GM23338 (cell line): ENCODE results near the gene AKR1D1. TPM values are rescaled to one million over a fixed set of nuclear protein-coding genes. Genes with fewer than 3 reads are reported as not detected.
"Not testable (repeated sequence)": the region's sequence is repeated elsewhere in the genome, so short reads cannot be mapped to it uniquely, and the experiment has no call there.

Experiments used
- ATAC-seq: fragments of 200-7000 bp; cut with Tn5 transposase; 3 replicates; pipeline ENCODE4 v1.9.1; 2020
- DNase-seq: peaks from one replicate; pipeline ENCODE4 v3.0.0-alpha.2; 2015; ENCODE audit warnings: low spot score
- H2AFZ ChIP-seq: fragments of 200-600 bp; sonication (generic); 2 replicates; pipeline ENCODE4 v1.8.0; 2016; ENCODE audit warnings: antibody characterized with exemption, mild to moderate bottlenecking, moderate library complexity
- H3F3A ChIP-seq: fragments of 200-600 bp; sonication (generic); replicated peaks from 2 replicates; pipeline ENCODE4 v1.8.0; 2017; ENCODE audit warnings: antibody characterized with exemption, mixed run types, low read depth
- H3K27ac ChIP-seq: fragments of 200-600 bp; sonication (generic); 2 replicates; pipeline ENCODE4 v1.6.1; 2016; ENCODE audit warnings: low read depth
- H3K27me3 ChIP-seq: fragments of 200-600 bp; sonication (generic); 2 replicates; pipeline ENCODE4 v1.8.0; 2016; ENCODE audit warnings: mild to moderate bottlenecking, mixed run types, moderate library complexity; ENCODE audit not compliant: insufficient read depth
- H3K36me3 ChIP-seq: fragments of 200-600 bp; sonication (generic); 2 replicates; pipeline ENCODE4 v1.8.0; 2016; ENCODE audit warnings: mild to moderate bottlenecking; ENCODE audit not compliant: insufficient read depth
- H3K4me1 ChIP-seq: fragments of 200-600 bp; sonication (generic); 2 replicates; pipeline ENCODE4 v1.8.0; 2016; ENCODE audit warnings: mild to moderate bottlenecking, moderate library complexity; ENCODE audit not compliant: insufficient read depth
- H3K4me2 ChIP-seq: fragments of 200-600 bp; sonication (generic); 2 replicates; pipeline ENCODE4 v1.7.1; 2017; ENCODE audit warnings: mixed run types
- H3K4me3 ChIP-seq: fragments of 200-600 bp; sonication (generic); 2 replicates; pipeline ENCODE4 v1.6.1; 2016; ENCODE audit warnings: mixed run types
- H3K79me2 ChIP-seq: fragments of 200-600 bp; sonication (generic); replicated peaks from 2 replicates; pipeline ENCODE4 v1.8.0; 2017; ENCODE audit warnings: mild to moderate bottlenecking; ENCODE audit not compliant: insufficient read depth
- H3K9me2 ChIP-seq: fragments of 200-600 bp; sonication (generic); 2 replicates; pipeline ENCODE4 v1.8.0; 2017; ENCODE audit not compliant: insufficient read depth
- H4K20me1 ChIP-seq: fragments of 200-600 bp; sonication (generic); replicated peaks from 2 replicates; pipeline ENCODE4 v1.8.0; 2017; ENCODE audit warnings: mild to moderate bottlenecking; ENCODE audit not compliant: insufficient read depth
- H3K27ac Mint-ChIP-seq: 2 replicates; pipeline ENCODE4 v1.8.0; 2020; ENCODE audit warnings: inconsistent platforms, mild to moderate bottlenecking, moderate library complexity, mixed read lengths
- H3K27me3 Mint-ChIP-seq: 3 replicates; pipeline ENCODE4 v1.8.0; 2022; ENCODE audit warnings: low read depth, mild to moderate bottlenecking, moderate library complexity, mixed read lengths, inconsistent platforms; ENCODE audit not compliant: insufficient read depth, poor library complexity
- H3K36me3 Mint-ChIP-seq: 3 replicates; pipeline ENCODE4 v1.8.0; 2021; ENCODE audit warnings: low read depth, mild to moderate bottlenecking, inconsistent platforms, moderate library complexity, mixed read lengths
- H3K4me1 Mint-ChIP-seq: 3 replicates; pipeline ENCODE4 v1.8.0; 2020; ENCODE audit warnings: mild to moderate bottlenecking, inconsistent platforms, mixed read lengths
- H3K4me3 Mint-ChIP-seq: 3 replicates; pipeline ENCODE4 v1.8.0; 2021; ENCODE audit warnings: moderate library complexity, mild to moderate bottlenecking, inconsistent platforms, mixed read lengths
- H3K9me3 Mint-ChIP-seq: 3 replicates; pipeline ENCODE4 v1.8.0; 2020; ENCODE audit warnings: moderate library complexity, mild to moderate bottlenecking, inconsistent platforms, mixed read lengths
- CREB1 ChIP-seq: fragments of 250-450 bp; sonication (Bioruptor Pico); IDR thresholded peaks from 2 replicates; pipeline ENCODE4 v1.5.0; 2020; ENCODE audit warnings: low read depth, mild to moderate bottlenecking, moderate library complexity
- EZH2 ChIP-seq: fragments of 200-600 bp; sonication (generic); IDR thresholded peaks from one replicate; pipeline ENCODE4 v1.8.0; 2017; ENCODE audit warnings: antibody characterized with exemption, mild to moderate bottlenecking, low read depth; ENCODE audit not compliant: unreplicated experiment
- JUNB ChIP-seq: IDR thresholded peaks from one replicate; pipeline ENCODE4 v1.6.1; 2016; ENCODE audit warnings: antibody characterized with exemption; ENCODE audit not compliant: unreplicated experiment
- NANOG ChIP-seq: IDR thresholded peaks from 2 replicates; pipeline ENCODE4 v1.6.1; 2016; ENCODE audit warnings: antibody characterized with exemption, borderline replicate concordance
- STAT1 ChIP-seq: IDR thresholded peaks from one replicate; pipeline ENCODE4 v1.6.1; 2016; ENCODE audit warnings: antibody characterized with exemption; ENCODE audit not compliant: unreplicated experiment
- ZNF114 ChIP-seq: fragments of 250-450 bp; sonication (Bioruptor Pico); IDR thresholded peaks from 2 replicates; pipeline ENCODE4 v1.5.0; 2020; ENCODE audit warnings: mild to moderate bottlenecking, moderate library complexity
- ZNF331 ChIP-seq: fragments of 250-450 bp; sonication (Bioruptor Pico); IDR thresholded peaks from 2 replicates; pipeline ENCODE4 v1.5.0; 2020; ENCODE audit warnings: low read depth, mild to moderate bottlenecking, moderate library complexity
- polyA plus RNA-seq: library from polyadenylated mRNA; unstranded; fragments of >200 nt; fragmentation: Nextera tagmentation; extraction: Ambion mirVana; gene quantifications from 2 replicates; pipeline ENCODE4 v1.2.1, GENCODE V29; 2016
- total RNA-seq: library from RNA; depleted of rRNA; stranded (reverse); fragments of >200 nt; shearing (Covaris generic); gene quantifications from 2 replicates; pipeline ENCODE4 v1.2.3, GENCODE V29; 2014
- TF ChIP-seq, protein P1 (sequence below): IDR thresholded peaks from 2 replicates; pipeline ENCODE4 v1.6.1; 2016; ENCODE audit warnings: antibody characterized with exemption
- TF ChIP-seq, protein P2 (sequence below), 2 experiments: fragments of 200-600 bp in 1 of 2; sonication (generic) in 1 of 2; conservative IDR thresholded peaks; 2 replicates each; pipeline versions ENCODE4 v1.5.1 to v1.6.1; 2016 to 2017; ENCODE audit warnings: antibody characterized with exemption in 2 of 2, low read depth in 2 of 2, mild to moderate bottlenecking in 2 of 2, moderate library complexity in 1 of 2
- TF ChIP-seq, protein P3 (sequence below): fragments of 250-450 bp; sonication (Bioruptor Pico); IDR thresholded peaks from 2 replicates; pipeline ENCODE4 v1.5.0; 2020; ENCODE audit warnings: mild to moderate bottlenecking, moderate library complexity

The AKR1D1 gene
- total and polyA plus RNA-seq, 2 experiments from 2014 or later = 0.14 TPM; not detected in 1

DNA sequence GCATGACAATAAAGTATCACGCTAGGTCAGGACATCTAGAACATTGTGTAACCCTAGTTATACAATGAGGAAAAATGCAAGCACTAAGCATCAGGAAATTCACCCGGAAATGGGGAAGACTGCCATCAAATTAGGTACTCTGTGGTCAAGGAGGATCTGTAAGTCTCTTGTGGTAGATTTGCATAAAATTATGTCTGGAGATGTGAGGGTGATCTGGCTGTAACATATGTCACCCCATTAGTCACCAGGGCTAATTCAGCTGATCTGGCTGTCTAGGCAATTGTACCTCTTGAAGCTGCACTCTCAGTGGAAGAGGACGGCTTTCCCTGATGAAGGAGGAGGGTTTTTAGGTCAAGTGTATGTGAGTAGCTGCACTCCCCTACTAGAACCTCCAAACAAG, 14.8 kb downstream of the AKR1D1 start (continued):
- TF ChIP-seq, protein P1, sequence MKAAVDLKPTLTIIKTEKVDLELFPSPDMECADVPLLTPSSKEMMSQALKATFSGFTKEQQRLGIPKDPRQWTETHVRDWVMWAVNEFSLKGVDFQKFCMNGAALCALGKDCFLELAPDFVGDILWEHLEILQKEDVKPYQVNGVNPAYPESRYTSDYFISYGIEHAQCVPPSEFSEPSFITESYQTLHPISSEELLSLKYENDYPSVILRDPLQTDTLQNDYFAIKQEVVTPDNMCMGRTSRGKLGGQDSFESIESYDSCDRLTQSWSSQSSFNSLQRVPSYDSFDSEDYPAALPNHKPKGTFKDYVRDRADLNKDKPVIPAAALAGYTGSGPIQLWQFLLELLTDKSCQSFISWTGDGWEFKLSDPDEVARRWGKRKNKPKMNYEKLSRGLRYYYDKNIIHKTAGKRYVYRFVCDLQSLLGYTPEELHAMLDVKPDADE = no peak
- TF ChIP-seq, protein P2, sequence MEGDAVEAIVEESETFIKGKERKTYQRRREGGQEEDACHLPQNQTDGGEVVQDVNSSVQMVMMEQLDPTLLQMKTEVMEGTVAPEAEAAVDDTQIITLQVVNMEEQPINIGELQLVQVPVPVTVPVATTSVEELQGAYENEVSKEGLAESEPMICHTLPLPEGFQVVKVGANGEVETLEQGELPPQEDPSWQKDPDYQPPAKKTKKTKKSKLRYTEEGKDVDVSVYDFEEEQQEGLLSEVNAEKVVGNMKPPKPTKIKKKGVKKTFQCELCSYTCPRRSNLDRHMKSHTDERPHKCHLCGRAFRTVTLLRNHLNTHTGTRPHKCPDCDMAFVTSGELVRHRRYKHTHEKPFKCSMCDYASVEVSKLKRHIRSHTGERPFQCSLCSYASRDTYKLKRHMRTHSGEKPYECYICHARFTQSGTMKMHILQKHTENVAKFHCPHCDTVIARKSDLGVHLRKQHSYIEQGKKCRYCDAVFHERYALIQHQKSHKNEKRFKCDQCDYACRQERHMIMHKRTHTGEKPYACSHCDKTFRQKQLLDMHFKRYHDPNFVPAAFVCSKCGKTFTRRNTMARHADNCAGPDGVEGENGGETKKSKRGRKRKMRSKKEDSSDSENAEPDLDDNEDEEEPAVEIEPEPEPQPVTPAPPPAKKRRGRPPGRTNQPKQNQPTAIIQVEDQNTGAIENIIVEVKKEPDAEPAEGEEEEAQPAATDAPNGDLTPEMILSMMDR (conservative IDR thresholded peaks at IDR 0.05; ENCODE audit: low read depth in 2 of 2) = no peak

DNA sequence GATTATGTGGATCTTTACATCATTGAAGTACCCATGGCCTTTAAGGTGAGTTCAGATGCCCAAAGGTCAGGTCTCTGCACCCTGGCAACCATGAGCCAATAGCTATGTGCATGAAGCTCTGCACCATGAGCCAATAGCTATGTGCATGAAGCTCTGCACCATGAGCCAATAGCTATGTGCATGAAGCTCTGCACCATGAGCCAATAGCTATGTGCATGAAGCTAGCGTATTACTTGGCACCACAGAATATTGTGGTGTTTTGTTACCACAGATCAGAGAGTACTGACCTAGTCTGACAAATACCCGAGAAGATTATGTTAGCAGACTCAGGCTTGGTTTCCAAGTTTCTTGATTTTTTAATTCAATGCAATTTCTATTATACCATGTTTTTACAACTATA, 15.6 kb downstream of the AKR1D1 start:
- not testable (repeated sequence) for H3K27ac ChIP-seq, H3K36me3 ChIP-seq, H4K20me1 ChIP-seq, DNase-seq, H3K4me1 Mint-ChIP-seq, H3F3A ChIP-seq, H3K9me3 Mint-ChIP-seq, H3K4me3 Mint-ChIP-seq, ATAC-seq, H3K36me3 Mint-ChIP-seq, H3K4me2 ChIP-seq, H3K4me3 ChIP-seq, H3K9me2 ChIP-seq, H3K79me2 ChIP-seq, H3K27ac Mint-ChIP-seq, H2AFZ ChIP-seq, H3K4me1 ChIP-seq, H3K27me3 ChIP-seq, H3K27me3 Mint-ChIP-seq

DNA sequence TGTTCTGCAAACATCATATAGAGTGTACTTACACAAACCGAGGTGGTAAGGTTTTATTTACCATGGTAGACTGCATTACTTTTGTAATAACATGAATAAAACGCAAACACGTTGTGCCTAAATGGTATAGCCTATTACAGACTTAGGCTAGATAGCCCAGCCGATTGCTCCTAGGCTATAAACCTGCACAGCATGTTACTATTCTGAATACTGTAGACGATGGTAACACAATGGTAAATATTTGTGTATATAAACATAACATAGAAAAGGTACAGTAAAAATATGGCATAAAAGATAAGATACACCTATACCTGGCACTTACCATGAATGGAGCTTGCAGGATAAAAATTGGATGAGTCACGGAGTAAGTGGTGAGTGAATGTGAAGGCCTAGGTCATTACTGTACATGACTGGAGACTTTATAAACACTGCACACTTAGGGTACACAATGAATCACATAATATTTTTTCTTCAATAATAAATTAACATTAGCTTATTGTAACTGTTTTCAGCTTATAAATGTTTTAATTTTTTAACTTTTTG, 16.3 kb downstream of the AKR1D1 start:
- ATAC-seq = no peak
- H3K36me3 ChIP-seq = no peaks in the 10 kb centered on the region
- no peak overlapping the region for H3K4me2 ChIP-seq
- no peaks in the 10 kb centered on the region for H3K9me3 Mint-ChIP-seq
- no peaks in the 10 kb centered on the region for H3K9me2 ChIP-seq
- H3K4me1 Mint-ChIP-seq = peaks cover 7% of the 10 kb centered on the region; the same call in 2 of the 3 replicates
- no peaks in the 10 kb centered on the region for H4K20me1 ChIP-seq
- H3K4me3 Mint-ChIP-seq = no peak overlapping the region
- no peaks in the 10 kb centered on the region for H3K79me2 ChIP-seq
- H3K27ac Mint-ChIP-seq = no peak overlapping the region
- no peak overlapping the region for H3K4me3 ChIP-seq
- H3F3A ChIP-seq = no peaks in the 10 kb centered on the region
- no peaks in the 10 kb centered on the region for H3K27me3 Mint-ChIP-seq
- H3K27ac ChIP-seq = no peak overlapping the region
- no peaks in the 10 kb centered on the region for H3K27me3 ChIP-seq
- no peak overlapping the region for H2AFZ ChIP-seq
- DNase-seq = no peak
- no peaks in the 10 kb centered on the region; the same call in 2 of the 3 replicates for H3K36me3 Mint-ChIP-seq
- peaks cover 9% of the 10 kb centered on the region; the same call in 1 of the 2 replicates for H3K4me1 ChIP-seq
- no peak for TF ChIP-seq ZNF331 (CRISPR knock-in tag)
- TF ChIP-seq, protein P3, sequence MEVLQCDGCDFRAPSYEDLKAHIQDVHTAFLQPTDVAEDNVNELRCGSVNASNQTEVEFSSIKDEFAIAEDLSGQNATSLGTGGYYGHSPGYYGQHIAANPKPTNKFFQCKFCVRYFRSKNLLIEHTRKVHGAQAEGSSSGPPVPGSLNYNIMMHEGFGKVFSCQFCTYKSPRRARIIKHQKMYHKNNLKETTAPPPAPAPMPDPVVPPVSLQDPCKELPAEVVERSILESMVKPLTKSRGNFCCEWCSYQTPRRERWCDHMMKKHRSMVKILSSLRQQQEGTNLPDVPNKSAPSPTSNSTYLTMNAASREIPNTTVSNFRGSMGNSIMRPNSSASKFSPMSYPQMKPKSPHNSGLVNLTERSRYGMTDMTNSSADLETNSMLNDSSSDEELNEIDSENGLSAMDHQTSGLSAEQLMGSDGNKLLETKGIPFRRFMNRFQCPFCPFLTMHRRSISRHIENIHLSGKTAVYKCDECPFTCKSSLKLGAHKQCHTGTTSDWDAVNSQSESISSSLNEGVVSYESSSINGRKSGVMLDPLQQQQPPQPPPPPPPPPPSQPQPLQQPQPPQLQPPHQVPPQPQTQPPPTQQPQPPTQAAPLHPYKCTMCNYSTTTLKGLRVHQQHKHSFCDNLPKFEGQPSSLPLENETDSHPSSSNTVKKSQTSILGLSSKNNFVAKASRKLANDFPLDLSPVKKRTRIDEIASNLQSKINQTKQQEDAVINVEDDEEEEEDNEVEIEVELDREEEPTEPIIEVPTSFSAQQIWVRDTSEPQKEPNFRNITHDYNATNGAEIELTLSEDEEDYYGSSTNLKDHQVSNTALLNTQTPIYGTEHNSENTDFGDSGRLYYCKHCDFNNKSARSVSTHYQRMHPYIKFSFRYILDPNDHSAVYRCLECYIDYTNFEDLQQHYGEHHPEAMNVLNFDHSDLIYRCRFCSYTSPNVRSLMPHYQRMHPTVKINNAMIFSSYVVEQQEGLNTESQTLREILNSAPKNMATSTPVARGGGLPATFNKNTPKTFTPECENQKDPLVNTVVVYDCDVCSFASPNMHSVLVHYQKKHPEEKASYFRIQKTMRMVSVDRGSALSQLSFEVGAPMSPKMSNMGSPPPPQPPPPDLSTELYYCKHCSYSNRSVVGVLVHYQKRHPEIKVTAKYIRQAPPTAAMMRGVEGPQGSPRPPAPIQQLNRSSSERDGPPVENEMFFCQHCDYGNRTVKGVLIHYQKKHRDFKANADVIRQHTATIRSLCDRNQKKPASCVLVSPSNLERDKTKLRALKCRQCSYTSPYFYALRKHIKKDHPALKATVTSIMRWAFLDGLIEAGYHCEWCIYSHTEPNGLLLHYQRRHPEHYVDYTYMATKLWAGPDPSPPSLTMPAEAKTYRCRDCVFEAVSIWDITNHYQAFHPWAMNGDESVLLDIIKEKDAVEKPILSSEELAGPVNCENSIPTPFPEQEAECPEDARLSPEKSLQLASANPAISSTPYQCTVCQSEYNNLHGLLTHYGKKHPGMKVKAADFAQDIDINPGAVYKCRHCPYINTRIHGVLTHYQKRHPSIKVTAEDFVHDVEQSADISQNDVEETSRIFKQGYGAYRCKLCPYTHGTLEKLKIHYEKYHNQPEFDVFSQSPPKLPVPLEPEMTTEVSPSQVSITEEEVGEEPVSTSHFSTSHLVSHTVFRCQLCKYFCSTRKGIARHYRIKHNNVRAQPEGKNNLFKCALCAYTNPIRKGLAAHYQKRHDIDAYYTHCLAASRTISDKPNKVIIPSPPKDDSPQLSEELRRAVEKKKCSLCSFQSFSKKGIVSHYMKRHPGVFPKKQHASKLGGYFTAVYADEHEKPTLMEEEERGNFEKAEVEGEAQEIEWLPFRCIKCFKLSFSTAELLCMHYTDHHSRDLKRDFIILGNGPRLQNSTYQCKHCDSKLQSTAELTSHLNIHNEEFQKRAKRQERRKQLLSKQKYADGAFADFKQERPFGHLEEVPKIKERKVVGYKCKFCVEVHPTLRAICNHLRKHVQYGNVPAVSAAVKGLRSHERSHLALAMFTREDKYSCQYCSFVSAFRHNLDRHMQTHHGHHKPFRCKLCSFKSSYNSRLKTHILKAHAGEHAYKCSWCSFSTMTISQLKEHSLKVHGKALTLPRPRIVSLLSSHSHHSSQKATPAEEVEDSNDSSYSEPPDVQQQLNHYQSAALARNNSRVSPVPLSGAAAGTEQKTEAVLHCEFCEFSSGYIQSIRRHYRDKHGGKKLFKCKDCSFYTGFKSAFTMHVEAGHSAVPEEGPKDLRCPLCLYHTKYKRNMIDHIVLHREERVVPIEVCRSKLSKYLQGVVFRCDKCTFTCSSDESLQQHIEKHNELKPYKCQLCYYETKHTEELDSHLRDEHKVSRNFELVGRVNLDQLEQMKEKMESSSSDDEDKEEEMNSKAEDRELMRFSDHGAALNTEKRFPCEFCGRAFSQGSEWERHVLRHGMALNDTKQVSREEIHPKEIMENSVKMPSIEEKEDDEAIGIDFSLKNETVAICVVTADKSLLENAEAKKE (CRISPR knock-in tag) = no peak
- TF ChIP-seq EZH2 = no peak
- TF ChIP-seq ZNF114 (CRISPR knock-in tag) = no peak
- TF ChIP-seq STAT1 = no peak
- TF ChIP-seq JUNB = no peak
- TF ChIP-seq CREB1 = no peak
- TF ChIP-seq, protein P1 = no peak
- TF ChIP-seq NANOG = no peak
